ENCODE data around the gene CEP112.
A peak's percentile ranks its signal among the peaks of the same experiment; 100 is the strongest.

GRCh38 chr17:65987988-65988387, 203.9 kb downstream of the CEP112 start:
- TF ChIP-seq SUZ12 (IDR thresholded peaks at IDR 0.05; ENCODE audit: low read length) (no peak), CTCF (IDR thresholded peaks at IDR 0.05; ENCODE audit: control extremely low read depth in 1 of 3, insufficient read depth in 1 of 3, low read depth in 1 of 3, low read length in 3 of 3) (peak in 2 of 3 experiments; percentile 73 to 79; a peak in 3 of 4 replicates), TBP (IDR thresholded peaks at IDR 0.05; ENCODE audit: low read depth, low read length) (no peak), NRF1 (IDR thresholded peaks at IDR 0.05; ENCODE audit: low read depth, low read length) (no peak), TCF12 (IDR thresholded peaks at IDR 0.05; ENCODE audit: low read depth, low read length) (0 out of 2 replicates have a peak, but pooled peaks have one; percentile 45), ZNF274 (IDR thresholded peaks at IDR 0.05; ENCODE audit: borderline replicate concordance, extremely low read depth, low read length) (no peak), SP1 (IDR thresholded peaks at IDR 0.05; ENCODE audit: low read depth, low read length) (no peak), EZH2 (IDR thresholded peaks at IDR 0.05; ENCODE audit: low read depth, low read length, severe bottlenecking) (no peak)
- TF ChIP-seq, protein P1, sequence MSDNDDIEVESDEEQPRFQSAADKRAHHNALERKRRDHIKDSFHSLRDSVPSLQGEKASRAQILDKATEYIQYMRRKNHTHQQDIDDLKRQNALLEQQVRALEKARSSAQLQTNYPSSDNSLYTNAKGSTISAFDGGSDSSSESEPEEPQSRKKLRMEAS (IDR thresholded peaks at IDR 0.05), result no peak

All from H1 (cell line).